ENCODE results near the gene DYNC1LI1. TPM values are rescaled to one million over a fixed set of nuclear protein-coding genes. Genes with fewer than 3 reads are reported as not detected.
A peak's percentile ranks its signal among the peaks of the same experiment; 100 is the strongest.

DYNC1LI1 gene
- total RNA-seq, 1 experiment from 2014 or later, result 56.2 TPM

GRCh38 chr3:32553459-32553858 is 17.2 kb downstream of the DYNC1LI1 start:
- Histone ChIP-seq H3K9ac (ENCODE audit: extremely low read depth, insufficient read length, low read length) (no peak overlapping the region), H2BK5ac (ENCODE audit: insufficient read length, low read length) (no peak overlapping the region), H3T11ph (ENCODE audit: low read length) (no peak overlapping the region), H3K14ac (ENCODE audit: insufficient read depth, low read length) (no peak overlapping the region), H3K27me3 (ENCODE audit: insufficient read depth, low read length) (no peaks in the 10 kb centered on the region), H3K9me3 (ENCODE audit: control insufficient read depth, low read depth, low read length) (no peaks in the 10 kb centered on the region), H3K56ac (ENCODE audit: insufficient read length, low read depth, low read length) (no peak overlapping the region), H3K4me1 (ENCODE audit: insufficient read depth, low read length) (no peaks in the 10 kb centered on the region), H2AFZ (ENCODE audit: low read length) (no peak overlapping the region), H4K8ac (replicated peaks; ENCODE audit: insufficient read length, low read depth, low read length) (no peak overlapping the region), H3K4me2 (ENCODE audit: insufficient read depth, insufficient read length, low read length) (no peak overlapping the region), H3K79me1 (ENCODE audit: insufficient read depth, low read depth, low read length, poor library complexity, severe bottlenecking) (peaks cover 2% of the 10 kb centered on the region), H4K5ac (ENCODE audit: insufficient read length, low read depth, low read length) (no peak overlapping the region), H2AK5ac (ENCODE audit: insufficient read length, low read length) (no peak overlapping the region), H2BK12ac (ENCODE audit: insufficient read length, low read depth, low read length) (no peak overlapping the region), H3K18ac (ENCODE audit: insufficient read length, low read depth, low read length) (no peak overlapping the region), H3K79me2 (ENCODE audit: insufficient read depth, low read length) (peaks cover 9% of the 10 kb centered on the region; the same call in 1 of the 2 replicates), H2BK20ac (ENCODE audit: low read depth, low read length, poor library complexity, severe bottlenecking) (no peak overlapping the region), H3K23ac (ENCODE audit: insufficient read length, low read depth, low read length) (no peak overlapping the region), H3K27ac (ENCODE audit: insufficient read length, low read depth, low read length) (no peak overlapping the region), H3K4ac (ENCODE audit: low read depth, low read length) (no peak overlapping the region), H2BK120ac (ENCODE audit: low read depth, low read length, poor library complexity, severe bottlenecking) (no peak overlapping the region), H2BK15ac (ENCODE audit: low read depth, low read length) (no peak overlapping the region), H3K23me2 (ENCODE audit: insufficient read length, low read depth, low read length, poor library complexity, severe bottlenecking) (no peaks in the 10 kb centered on the region), H4K91ac (ENCODE audit: insufficient read length, low read depth, low read length) (no peak overlapping the region), H4K20me1 (ENCODE audit: control insufficient read depth, insufficient read depth, insufficient read length) (no peaks in the 10 kb centered on the region)
- no peak for DNase-seq
- peak overlapping the region in 1 of 3 experiments; percentile 25; a peak in 1 of 7 replicates for H3K27ac Mint-ChIP-seq
- no peaks in the 10 kb centered on the region for H3K36me3 Mint-ChIP-seq (ENCODE audit: insufficient read depth in 1 of 3, low read depth in 3 of 3)
- no peak overlapping the region for H3K4me3 Mint-ChIP-seq
- no peaks in the 10 kb centered on the region for H3K9me3 Mint-ChIP-seq
- H3K27me3 Mint-ChIP-seq (ENCODE audit: low read depth), result no peaks in the 10 kb centered on the region
- WGBS (ENCODE audit: extremely low coverage, insufficient read length, low lambda C conversion rate), result no CpG with 5 or more reads among the region's 2 CpGs
- no peak for TF ChIP-seq CTCF (conservative IDR thresholded peaks at IDR 0.05)
- H3K4me1 Mint-ChIP-seq, result peaks cover 21 to 22% of the 10 kb centered on the region in 2 experiments

All from H9 (cell line).